CD4-positive, alpha-beta T cell treated with Interleukin-10 for 1 hour (primary cell): ENCODE results near the gene REC8.

ENCODE experiments used
- DNase-seq: peaks from one replicate; pipeline ENCODE4 v3.0.0-alpha.2; 2020

The REC8 gene

DNA sequence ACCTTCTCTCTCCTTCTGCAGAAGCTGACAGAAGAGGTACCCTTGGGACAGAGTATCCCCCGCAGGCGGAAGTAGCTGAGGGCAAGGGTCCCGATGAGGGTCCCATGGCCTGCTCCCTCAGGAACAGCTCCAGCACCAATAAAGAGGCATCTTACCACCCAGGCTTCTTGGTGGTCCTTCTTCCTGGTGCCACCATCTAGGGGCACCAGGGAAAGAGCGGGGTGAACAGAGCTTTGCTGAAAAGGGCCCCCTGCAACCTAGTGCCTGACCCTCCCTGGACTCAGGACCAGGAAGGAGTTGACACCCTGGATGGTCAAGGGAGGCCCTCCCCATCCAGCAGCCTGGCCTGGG, 11.4 kb upstream of the REC8 start:
- no peak for DNase-seq

DNA sequence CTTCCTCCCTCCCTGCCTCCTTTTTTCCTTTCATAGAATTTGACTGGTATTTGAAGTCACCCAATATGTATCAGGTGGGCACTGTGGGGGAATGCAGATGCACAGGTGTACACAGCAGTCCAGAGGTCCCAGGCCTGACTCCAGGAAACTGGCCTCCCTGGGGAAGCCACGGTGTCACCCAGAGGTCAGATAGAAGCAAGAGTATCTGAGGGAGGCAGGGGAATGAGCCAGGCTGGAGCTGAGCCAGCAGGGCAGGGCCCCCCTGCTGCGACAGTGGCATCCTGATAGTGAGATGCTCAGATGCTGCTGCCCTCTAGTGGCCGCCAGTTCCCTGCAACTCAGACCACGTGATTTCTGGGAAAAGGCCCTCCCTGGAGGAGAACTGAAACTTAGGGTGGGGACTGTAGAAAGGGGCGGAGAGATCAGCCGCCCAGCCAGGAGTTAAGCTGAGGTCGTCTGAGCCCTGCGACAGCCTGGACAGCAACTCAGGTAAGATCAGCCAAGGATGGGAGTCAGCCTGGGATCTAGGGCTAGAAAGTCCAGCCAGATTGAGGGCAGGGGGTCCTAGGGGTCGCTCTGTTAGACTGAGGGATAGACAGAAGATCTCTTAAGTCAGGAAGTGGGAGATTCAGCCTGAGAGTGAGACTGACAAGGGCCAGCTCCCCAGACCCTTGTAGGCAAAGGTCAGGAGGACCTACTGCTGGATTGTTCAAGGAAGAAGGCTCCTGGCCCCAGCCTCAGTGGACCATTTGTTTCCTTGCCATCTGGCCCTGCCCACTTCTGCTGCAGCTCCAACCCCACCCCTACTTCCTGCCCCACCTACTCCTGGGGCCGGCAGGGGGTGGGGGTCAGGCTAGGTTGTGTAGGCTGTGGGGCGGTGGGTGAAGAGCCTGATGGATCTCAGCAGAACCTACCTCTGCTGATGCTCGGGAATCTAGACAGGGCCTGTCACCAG, 10.8 kb upstream of the REC8 start, which contains the start of gene IRF9:
IRF9 (plus strand) TSS at position 416 of the 955 bp plus-strand sequence. CDS start 880 bp downstream, outside the sequence.
- DNase-seq = peak; percentile 99

DNA sequence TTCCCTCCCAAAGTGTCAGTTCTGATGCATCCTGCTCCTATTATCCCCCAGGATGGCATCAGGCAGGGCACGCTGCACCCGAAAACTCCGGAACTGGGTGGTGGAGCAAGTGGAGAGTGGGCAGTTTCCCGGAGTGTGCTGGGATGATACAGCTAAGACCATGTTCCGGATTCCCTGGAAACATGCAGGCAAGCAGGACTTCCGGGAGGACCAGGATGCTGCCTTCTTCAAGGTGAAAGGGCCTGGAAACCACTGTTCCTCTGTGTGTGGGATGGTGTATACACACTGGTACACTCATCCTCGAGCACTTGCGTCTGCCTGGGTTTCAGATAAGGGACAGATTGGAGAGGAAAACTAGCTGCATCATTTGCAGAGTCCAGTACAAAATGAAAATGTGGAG, 9.8 kb upstream of the REC8 start:
- DNase-seq = no peak

DNA sequence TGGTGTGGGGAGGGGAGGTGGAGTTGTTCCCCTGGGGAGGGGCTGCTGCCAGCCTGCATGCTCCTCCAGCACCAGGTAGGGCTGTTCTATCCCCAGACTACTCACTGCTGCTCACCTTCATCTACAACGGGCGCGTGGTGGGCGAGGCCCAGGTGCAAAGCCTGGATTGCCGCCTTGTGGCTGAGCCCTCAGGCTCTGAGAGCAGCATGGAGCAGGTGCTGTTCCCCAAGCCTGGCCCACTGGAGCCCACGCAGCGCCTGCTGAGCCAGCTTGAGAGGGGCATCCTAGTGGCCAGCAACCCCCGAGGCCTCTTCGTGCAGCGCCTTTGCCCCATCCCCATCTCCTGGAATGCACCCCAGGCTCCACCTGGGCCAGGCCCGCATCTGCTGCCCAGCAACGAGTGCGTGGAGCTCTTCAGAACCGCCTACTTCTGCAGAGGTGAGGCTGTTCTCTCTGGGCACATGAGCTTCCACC, 7.3 kb upstream of the REC8 start:
- DNase-seq = no peak

DNA sequence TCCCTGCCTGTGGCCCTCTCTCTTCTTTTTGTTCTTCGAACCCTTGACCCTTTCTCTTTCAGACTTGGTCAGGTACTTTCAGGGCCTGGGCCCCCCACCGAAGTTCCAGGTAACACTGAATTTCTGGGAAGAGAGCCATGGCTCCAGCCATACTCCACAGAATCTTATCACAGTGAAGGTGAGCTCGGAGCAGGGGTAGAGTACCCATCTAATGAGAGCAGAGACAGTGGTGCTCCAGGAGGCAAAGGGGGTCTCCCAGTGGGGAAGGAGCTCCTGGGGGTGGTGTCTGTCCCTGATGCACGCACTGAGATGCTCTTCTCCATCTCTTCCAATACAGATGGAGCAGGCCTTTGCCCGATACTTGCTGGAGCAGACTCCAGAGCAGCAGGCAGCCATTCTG, 6.1 kb upstream of the REC8 start:
- DNase-seq = no peak

DNA sequence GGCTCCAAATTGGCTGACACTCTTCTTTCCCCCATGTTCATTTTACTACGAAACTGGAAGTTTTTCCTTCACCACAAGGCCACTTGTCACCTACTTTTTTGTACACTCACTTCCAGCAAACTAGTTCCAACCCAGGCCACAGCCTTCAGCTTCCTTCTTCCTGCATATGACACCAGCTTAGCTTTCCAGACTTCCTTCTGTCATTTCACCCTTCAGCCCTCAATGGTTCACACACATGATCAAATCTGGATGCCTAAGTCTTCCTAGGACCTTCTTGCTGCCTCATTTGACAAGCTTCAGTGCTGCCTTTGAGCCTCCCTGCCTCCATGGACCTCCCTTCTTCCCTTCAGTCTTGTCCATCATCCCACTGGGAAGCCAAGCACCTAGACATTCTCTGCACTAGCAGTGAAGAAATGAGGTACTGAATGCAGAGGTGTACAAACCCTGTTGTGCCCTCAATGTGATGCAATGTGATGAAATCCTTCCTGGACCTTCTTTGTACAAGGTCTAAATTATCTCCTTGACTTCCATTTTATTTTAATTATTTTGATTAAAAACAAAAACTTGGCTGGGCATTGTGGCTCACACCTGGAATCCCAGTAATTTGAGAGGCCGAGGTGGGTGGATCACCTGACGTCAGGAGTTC, 4.3 kb upstream of the REC8 start:
- no peak for DNase-seq

DNA sequence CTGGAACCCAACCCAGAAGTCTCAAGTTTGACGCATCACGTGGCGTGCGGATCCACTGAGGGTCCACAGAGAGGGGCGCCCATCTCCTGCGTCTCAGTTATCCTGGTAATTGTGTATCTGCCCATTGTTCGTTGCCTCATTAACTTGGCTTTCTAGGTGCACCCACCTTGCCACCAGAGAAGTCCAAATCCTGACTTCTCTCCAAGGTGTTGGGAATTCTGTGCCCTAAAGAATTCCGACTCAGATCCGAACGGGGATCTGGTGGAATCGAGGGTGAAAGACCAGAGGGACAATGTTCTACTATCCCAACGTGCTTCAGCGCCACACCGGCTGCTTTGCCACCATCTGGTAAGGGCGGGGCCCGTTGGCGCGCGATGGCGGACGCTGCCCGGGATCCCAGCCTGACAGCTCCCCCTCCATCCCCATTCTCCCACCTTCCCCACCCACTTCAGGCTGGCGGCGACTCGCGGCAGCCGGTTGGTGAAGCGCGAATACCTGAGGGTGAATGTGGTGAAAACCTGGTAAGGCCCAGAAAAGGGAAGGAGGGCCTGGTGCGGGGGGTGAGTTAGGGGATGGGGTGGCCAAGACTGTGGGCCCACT, 481 bp downstream of the REC8 start:
- DNase-seq = no peak

DNA sequence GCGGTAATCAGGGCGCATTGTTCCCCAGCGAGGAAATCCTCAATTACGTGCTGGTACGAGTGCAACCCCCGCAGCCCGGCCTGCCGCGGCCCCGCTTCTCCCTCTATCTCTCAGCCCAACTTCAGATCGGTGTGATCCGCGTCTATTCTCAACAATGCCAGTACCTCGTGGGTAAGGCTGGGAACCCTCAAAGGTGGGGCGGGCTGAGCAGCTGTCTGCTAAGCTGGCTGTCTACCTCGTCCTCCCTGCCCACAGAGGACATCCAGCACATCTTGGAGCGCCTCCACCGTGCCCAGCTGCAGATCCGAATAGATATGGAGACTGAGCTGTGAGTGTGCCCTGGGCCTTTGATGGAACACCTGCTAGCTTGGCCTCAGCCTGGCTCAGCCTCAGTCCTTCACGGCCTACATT, 996 bp downstream of the REC8 start:
- DNase-seq = no peak

DNA sequence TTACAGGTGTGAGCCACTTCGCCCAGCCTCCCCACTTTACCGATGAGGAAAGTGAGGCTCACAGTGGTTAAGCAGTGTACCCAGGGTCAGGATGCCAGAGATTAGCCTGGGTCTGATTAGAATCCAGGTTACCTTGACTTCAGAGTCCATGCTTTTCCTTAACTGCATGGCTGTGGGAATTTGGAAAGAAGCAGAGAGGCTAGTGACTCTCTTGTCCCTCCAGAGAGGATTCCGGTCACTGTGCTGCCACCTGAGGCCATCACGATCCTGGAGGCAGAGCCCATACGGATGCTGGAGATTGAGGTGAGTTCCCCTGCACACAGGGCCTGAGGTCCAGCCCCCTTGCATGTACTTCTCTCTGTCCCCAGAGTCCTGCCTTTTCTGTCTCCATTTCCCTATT, 4.7 kb downstream of the REC8 start:
- DNase-seq = no peak

DNA sequence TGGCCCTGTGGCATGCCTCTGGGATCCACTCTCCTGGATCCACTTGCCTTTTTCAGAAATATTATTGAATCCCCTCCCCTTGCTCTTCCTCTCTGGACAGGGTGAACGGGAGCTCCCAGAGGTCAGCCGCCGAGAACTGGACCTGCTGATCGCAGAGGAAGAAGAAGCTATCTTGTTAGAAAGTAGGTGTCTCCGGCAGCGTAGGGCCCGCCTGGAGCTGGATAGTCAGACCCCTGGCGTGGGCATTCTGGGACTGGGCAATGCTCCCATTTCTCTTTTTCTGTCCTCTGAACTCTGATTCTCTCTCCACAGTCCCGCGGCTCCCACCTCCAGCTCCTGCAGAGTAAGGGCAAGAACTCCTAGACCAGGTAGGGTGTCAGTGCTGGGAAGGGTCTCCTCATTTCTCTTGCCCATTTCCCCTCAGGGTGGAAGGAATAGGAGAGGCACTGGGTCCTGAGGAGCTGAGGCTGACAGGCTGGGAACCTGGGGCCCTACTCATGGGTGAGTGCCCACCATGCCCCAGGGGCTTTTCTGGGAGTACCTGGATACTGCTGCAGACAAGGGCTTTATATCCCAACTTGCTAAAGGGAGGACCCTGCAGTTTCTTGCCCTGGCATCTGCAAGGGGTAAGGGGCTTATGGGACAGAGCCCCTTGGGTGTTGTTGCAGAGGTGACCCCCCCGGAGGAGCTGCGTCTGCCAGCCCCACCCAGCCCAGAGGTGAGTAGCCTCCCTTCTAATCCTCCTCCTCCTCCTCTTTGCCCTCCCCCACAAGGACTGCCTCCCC, 5.4 kb downstream of the REC8 start:
- DNase-seq = no peak

DNA sequence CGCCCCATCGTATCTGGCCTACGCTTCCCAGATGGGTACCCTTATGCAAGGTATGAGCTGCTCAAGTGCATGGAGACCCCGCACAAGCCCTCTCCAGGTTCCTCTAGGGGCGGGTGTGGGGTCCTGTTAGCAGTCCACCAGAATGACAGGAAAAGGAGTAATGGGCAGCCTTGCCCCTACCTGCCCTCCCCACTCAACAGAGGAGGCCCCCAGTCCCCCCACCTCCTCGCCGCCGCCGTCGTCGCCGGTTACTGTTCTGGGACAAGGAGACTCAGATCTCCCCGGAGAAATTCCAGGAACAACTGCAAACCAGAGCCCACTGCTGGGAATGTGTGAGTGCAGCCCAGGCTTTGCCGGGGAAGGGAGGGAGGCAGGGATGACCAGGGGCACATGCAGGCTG, 6.0 kb downstream of the REC8 start:
- no peak for DNase-seq

DNA sequence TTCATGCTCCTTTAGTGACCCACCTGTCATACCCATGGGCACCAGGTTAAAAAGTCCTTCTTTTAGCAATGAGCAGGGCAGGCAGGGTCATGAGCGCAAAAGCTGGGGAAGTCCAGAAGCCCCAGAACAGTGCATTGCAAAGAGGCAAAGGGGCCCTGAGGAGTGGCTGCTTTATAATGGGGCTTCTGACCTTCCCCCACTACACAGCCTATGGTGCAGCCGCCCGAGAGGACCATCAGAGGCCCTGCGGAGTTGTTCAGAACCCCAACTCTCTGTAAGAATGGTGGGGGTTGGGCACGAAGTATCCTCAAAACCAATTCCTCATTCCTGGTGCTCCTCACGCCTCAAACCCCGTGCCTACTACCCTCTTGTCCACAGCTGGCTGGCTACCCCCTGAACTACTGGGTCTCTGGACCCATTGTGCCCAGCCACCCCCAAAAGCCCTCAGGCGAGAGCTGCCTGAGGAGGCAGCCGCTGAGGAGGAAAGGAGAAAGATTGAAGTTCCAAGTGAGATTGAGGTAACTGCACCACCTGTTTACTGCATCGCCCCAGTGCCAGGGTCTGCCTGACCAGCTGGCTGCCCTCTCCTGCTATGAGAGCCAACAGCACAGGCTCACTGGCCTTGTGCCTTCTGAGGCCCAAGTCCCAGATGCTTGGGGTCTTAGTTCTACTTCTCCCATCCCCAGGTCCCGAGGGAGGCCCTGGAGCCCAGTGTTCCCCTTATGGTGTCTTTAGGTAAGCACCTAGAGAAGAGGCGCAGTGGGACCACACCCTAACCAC, 6.7 kb downstream of the REC8 start:
- DNase-seq = no peak

DNA sequence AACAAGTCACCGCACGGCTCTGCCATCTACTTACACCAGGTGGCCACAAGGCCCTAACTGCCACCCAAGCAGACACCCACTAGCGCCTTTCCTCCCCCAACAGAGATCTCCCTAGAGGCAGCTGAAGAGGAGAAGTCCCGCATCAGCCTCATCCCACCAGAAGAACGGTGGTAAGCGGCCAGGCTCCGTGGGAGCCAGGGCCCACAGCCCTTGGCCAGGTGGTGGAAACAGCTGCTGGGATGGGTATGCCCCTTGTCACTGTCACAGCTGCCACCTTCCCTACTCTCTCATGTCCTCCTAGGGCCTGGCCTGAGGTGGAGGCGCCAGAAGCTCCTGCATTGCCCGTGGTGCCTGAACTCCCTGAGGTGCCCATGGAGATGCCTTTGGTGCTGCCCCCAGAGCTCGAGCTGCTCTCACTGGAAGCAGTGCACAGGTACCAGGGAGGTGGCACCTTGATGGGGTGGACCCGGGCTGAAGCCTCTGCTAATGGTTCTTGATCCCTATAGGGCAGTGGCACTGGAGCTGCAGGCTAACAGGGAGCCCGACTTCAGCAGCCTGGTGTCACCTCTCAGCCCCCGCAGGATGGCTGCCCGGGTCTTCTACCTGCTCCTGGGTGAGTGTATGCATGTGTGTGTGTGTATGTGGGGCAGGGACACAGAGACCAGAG, 7.5 kb downstream of the REC8 start:
- no peak for DNase-seq

DNA sequence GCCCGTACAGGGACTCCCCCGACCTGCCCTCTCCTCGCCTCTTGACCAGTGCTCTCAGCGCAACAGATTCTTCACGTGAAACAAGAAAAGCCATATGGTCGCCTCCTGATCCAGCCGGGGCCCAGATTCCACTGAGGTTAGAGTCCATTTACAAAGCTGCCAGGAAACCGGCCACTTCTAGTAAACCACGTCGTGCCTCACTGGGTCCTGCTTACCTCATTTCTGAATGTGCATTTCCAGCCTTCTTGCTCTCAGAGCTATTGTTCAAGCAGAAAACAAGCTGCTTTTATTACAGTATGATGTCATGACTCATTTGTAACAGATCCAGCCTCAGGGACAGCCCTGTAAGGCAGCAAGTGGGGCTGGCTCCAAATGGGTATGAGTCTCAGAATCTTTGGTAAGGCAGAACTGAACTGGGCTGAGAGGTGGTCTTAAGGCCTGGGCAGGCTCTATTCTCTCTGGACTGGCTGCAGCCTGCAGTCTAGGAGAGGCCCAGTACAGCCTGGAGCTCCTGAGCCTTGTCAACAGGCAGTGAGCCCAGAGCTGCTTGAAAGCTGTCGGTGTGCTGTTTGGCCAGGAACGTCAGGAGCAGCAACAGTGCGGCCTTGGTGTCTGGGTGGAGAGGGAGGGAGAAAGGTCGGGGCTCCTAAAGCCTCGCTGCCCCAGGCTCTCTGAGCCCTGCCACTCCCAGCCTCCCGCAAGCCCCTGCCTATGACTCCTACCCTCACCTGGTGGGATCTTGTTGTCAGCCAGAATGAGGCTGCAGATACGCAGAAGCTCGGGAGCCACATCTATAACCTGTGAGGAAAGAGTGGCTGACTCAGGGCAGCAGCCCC, 8.3 kb downstream of the REC8 start:
- no peak for DNase-seq

DNA sequence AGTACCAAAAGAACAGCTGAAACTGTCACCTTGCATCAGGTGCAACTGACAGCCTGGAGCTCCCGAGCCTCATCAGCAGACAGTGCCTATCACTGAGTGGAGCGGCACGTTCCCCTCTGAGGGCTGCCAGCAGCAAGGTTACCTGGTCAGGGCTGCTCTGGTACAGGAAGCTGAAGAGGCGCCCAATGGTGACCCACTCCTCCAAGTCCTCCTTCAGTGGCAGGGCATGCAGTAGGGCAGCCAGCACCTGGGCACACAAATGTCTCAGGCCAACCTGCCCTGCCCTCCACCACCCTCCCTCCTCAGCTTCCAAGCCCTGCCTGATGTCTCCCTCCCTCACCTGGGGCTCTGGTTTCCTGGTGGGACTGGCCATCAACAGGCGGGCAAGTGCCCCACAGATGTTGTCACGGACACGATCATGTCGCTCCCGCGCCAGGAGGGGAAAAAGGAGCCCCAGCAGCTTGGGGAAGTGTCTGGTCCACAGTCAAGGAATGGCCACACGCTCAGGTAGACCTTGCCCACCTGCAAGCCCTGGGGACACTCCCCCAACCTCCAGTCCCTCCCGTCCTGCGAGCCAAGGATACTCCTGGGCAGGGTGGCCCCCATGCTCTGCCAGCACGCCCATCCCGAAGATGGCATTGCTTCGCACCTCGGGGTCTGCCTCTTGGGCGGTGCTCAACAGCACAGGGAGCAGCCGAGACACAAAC, 9.6 kb downstream of the REC8 start:
- no peak for DNase-seq

DNA sequence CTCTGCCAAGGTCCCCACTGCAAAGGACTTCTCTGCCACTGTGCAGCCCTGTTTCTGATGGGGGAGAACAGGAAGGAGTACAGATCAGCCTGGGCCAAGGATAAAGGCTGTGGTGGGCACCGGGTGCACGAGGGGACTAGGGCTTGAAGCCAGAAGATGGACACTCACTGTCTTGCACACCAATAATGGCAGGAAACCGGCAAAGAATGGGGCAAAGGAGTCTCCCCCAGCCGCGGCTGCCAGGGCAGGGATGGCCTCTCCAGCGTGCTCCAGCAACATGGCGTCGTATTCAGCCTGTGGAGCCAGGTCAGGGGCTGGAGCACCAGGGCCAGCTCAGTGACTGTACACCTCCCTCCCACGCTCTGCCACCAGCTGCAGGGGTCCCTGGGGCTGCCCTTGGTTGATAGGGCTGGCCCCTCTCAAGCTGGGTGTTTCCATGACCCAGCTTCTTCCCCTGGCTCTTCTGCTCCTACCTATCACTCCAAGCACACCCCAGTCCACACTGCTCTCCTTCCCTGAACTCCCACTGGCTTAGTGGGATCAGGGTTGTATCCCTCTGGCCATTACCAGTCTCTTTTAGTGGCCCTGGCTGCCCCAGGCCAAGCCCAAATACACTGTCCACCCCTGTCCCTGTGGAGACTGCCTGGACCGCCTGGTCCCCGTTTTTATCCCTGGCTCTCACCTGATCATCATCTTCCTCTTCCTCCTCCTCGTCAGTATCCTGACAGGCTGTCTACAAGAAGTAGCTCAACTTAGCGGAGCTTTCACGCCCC, 10.4 kb downstream of the REC8 start:
- DNase-seq = no peak

DNA sequence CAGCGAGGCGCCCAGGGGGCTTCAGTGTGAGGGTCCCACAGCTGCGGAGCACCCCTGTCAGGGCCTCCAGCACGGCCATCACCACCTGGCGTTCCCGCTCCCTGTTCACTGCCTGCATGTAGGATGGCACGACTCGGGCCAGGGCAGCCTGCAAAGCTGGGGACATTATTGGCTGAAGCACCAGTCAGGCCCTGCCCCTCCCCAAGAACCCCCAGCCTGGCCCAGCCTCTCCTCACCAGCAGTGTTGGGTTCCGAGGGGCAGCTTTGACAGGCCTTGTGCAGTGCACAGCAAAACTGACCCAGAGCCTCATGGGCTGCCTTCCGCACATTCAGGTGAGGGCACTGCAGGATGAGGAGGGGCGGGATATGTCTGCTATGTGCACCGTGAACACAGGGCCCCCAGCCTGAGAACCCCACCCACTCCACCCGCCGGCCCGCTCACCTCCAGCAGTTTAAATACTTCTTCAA, 11.2 kb downstream of the REC8 start:
- no peak for DNase-seq

DNA sequence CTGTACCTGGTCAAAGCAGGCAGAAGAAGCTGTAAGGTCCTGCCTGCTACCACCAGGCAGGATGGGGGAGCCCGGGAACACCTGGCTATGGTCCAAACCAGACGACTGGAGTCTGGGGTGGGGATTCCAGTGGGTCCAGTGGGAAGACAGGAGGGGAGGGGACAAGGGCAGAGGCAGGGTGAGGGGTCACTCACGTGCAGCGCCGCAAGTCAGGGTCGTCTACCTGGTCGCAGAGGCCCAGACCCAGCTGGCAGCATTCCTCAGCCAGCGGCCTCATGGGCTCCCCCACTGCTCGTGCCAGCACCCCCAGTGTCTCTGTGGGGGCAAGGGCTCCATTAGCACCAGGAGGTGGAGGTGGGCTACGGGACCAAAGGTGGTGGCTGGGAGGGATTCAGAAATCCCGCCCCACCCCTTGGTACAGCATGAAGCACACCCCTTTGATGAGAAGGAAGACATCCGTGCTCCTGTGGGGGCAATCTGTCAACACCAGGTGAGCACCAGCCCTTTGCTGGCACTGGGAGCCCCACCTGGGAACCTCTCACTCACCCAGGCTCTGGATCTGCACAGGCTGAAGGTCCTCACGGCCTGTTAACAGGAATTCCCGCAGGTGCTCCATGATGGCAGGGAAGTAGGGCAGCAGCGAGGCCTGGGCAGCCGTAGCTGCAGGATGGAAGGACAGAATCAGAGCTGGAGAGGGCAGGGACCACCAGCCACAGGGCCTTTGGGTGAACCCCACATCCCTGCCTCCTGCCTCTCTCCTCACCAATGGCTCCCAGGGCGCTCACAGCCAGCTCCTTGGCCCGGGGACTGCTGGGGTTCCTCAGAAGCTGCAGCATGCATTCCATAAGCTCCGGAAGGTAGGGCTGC, 12.5 kb downstream of the REC8 start:
- DNase-seq = no peak
